LNCaP clone FGC (cell line): ENCODE measurements around the gene SCN2B.

Experiments
- DNase-seq: peaks from one replicate; pipeline ENCODE4 v3.0.0-alpha.2; 2011; ENCODE audit warnings: low read depth
- H3K4me3 ChIP-seq: 2 replicates; pipeline ENCODE4 v1.5.1; 2011; ENCODE audit warnings: mild to moderate bottlenecking, low read depth, low read length, control low read depth
- TF ChIP-seq, protein P1 (sequence below): IDR thresholded peaks from 2 replicates; pipeline ENCODE4 v1.5.1; 2012; ENCODE audit warnings: mild to moderate bottlenecking; ENCODE audit not compliant: control insufficient read depth, insufficient read depth; ENCODE audit errors: extremely low read depth

The SCN2B gene

DNA sequence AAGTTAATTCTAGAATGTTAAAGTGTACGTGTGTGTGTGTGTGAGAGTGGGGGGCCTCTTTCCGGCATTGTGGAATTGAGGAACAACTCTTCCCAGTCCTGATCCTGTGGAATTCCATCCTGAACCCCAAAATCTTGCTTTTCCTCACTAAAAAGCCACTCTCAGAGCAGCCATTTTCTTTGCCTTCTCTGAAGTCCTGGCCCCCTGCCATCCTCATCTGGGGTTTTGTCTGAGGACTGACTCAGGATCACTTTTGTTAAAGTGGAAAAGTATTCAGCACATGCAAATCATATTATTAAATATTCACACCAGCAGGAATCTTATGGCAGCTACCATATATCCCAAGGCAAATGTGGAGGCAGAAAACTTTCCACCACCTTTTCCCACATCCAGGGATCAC is 27.6 kb downstream of the SCN2B start:
- no peak for DNase-seq
- TF ChIP-seq, protein P1, sequence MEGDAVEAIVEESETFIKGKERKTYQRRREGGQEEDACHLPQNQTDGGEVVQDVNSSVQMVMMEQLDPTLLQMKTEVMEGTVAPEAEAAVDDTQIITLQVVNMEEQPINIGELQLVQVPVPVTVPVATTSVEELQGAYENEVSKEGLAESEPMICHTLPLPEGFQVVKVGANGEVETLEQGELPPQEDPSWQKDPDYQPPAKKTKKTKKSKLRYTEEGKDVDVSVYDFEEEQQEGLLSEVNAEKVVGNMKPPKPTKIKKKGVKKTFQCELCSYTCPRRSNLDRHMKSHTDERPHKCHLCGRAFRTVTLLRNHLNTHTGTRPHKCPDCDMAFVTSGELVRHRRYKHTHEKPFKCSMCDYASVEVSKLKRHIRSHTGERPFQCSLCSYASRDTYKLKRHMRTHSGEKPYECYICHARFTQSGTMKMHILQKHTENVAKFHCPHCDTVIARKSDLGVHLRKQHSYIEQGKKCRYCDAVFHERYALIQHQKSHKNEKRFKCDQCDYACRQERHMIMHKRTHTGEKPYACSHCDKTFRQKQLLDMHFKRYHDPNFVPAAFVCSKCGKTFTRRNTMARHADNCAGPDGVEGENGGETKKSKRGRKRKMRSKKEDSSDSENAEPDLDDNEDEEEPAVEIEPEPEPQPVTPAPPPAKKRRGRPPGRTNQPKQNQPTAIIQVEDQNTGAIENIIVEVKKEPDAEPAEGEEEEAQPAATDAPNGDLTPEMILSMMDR = no peak
- H3K4me3 ChIP-seq = no peak overlapping the region

- H3K4me3 ChIP-seq = no peak overlapping the region
- TF ChIP-seq, protein P1 = no peak
- no peak for DNase-seq
Observed at GRCh38 chr11:118148240-118148639, 28.2 kb downstream of the SCN2B start.

- TF ChIP-seq, protein P1 = no peak
- no peak for DNase-seq
- no peak overlapping the region for H3K4me3 ChIP-seq
Observed at GRCh38 chr11:118147502-118147901, 28.9 kb downstream of the SCN2B start.

- H3K4me3 ChIP-seq = no peak overlapping the region
- DNase-seq = no peak
- TF ChIP-seq, protein P1 = no peak
Observed at GRCh38 chr11:118146554-118146953, 29.9 kb downstream of the SCN2B start.

- peak; percentile 77 for DNase-seq
- peak overlapping the region; percentile 50 for H3K4me3 ChIP-seq
- TF ChIP-seq, protein P1 = peak; percentile 82
Observed at GRCh38 chr11:118145285-118146227, 30.9 kb downstream of the SCN2B start.

DNA sequence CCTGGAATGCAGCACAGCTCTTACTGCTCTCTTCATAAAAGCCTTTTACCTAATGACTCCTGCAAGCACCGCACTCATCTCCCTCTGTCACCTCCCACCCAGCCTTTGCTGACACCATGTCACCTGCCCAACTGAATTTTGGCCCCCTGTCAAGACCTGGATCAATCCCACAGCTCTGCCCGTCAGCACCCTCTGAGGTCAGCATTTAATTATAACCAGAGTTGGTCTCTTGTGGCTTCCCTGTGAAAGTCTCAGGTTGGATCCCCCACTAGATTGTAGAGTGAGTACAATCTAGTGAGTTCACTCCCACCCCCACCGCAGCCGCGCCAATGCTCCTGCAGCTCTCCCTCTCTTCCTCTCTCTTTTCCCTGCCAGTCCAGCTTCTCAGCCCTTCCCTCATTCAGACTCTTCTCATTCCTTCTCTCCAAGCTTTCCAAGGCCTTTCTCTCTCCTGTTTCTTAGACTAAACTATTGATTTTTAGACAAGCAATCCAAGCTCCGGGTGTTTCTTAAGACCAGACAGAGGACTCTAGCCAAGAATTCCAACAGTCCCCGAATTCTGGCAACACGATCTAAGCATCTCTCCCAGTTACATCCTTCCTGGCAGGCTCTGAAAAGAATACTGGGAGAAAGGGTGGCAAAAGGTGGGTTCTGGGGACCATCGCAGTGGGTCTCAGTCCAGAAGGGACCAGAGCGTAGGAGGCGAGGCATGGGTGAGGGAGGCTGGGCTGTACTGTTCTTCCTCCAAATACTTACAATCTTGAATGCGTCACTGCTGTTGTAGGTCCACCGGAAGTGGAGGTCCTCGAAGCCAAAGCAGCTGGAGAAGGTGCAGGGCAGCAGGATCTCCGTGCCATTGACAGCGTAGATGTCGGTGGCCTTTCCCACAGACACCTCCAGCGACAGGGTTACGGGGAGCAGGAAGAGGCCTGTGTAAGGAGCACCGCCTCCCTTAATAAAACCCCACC is 31.9 kb downstream of the SCN2B start:
- no peak for DNase-seq
- no peak overlapping the region for H3K4me3 ChIP-seq

More for the DNA sequence above, 31.9 kb downstream of the SCN2B start:
- TF ChIP-seq, protein P1 = no peak
